Ovary (tissue), 3 donors: ENCODE measurements around the gene KCND3.

ENCODE experiments used
- CTCF ChIP-seq, 3 donors: fragments of 450-650 bp in 2 of 3; fragments of 200-600 bp in 1 of 3; IDR thresholded peaks; one replicate each; pipeline versions ENCODE4 v1.5.1 to v1.8.0; 2016 to 2022; ENCODE audit warnings: antibody characterized with exemption in 3 of 3, mild to moderate bottlenecking in 1 of 3
- EP300 ChIP-seq: sonication (generic); formaldehyde crosslinking; IDR thresholded peaks from one replicate; pipeline ENCODE4 v1.6.1; 2017; ENCODE audit warnings: antibody characterized with exemption
- POLR2A ChIP-seq: fragments of 450-650 bp; IDR thresholded peaks from one replicate; pipeline ENCODE4 v1.6.1; 2017; ENCODE audit warnings: antibody characterized with exemption, mild to moderate bottlenecking, moderate library complexity
- donor health status: DM: no; HTN: no; CAD: no.

GRCh38 chr1:111841746-111842145 lies 147.7 kb downstream of the KCND3 start:
- TF ChIP-seq POLR2A = no peak
- no peak for TF ChIP-seq CTCF (IDR thresholded peaks at IDR 0.05)
- no peak for TF ChIP-seq EP300
